Esophagus squamous epithelium (tissue), 4 donors: ENCODE measurements around the gene SYNPR.

ENCODE experiments used
- POLR2A ChIP-seq, 4 donors: fragments of 450-650 bp; IDR thresholded peaks; one replicate each; pipeline ENCODE4 v1.6.1; 2017; ENCODE audit warnings: antibody characterized with exemption in 4 of 4, mild to moderate bottlenecking in 4 of 4, moderate library complexity in 3 of 4
- TF ChIP-seq, protein P1 (sequence below), 6 experiments: fragments of 450-650 bp in 4 of 6; fragments of 200-600 bp in 2 of 6; sonication (generic) in 2 of 6; IDR thresholded peaks; one replicate each; pipeline ENCODE4 v1.5.1; 2016 to 2019; ENCODE audit warnings: antibody characterized with exemption in 6 of 6, mild to moderate bottlenecking in 4 of 6, moderate library complexity in 4 of 6

DNA sequence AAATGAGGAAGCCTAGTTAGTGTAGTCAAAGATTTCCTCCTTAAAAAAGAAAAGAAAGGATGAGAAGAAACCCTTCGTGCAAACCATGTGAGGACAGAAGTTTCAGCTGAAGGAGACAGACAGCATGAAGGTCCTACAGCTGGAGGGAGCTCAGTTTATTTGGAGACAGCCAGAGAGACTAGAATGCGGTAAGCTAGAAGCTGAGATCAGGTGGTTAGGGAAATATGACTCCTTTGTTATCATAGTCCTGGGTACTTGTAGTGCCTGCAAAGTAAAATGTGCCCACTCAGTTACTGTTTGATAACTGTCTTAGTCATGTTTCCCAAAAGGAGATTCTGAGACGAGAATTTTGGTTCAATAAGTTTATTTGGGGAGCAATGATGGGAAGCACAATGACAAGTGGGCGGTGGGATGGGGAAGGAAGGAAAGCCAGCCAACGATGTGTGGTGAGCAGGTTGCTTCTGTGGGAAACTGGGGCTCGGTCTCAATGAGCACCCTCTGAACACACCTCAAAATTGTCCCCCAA is 195.6 kb downstream of the SYNPR start:
- no peak for TF ChIP-seq POLR2A (IDR thresholded peaks at IDR 0.05)
- TF ChIP-seq, protein P1, sequence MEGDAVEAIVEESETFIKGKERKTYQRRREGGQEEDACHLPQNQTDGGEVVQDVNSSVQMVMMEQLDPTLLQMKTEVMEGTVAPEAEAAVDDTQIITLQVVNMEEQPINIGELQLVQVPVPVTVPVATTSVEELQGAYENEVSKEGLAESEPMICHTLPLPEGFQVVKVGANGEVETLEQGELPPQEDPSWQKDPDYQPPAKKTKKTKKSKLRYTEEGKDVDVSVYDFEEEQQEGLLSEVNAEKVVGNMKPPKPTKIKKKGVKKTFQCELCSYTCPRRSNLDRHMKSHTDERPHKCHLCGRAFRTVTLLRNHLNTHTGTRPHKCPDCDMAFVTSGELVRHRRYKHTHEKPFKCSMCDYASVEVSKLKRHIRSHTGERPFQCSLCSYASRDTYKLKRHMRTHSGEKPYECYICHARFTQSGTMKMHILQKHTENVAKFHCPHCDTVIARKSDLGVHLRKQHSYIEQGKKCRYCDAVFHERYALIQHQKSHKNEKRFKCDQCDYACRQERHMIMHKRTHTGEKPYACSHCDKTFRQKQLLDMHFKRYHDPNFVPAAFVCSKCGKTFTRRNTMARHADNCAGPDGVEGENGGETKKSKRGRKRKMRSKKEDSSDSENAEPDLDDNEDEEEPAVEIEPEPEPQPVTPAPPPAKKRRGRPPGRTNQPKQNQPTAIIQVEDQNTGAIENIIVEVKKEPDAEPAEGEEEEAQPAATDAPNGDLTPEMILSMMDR (IDR thresholded peaks at IDR 0.05), result no peak
